HCT116 (cell line): ENCODE measurements around the gene SH2B3. TPM values are rescaled to one million over a fixed set of nuclear protein-coding genes. Genes with fewer than 3 reads are reported as not detected.
"Not testable (repeated sequence)": the region's sequence is repeated elsewhere in the genome, so short reads cannot be mapped to it uniquely, and the experiment has no call there.

Experiments used
- ATAC-seq: fragments of 200-7000 bp; cut with Tn5 transposase; 2 replicates; pipeline ENCODE4 v1.9.1; 2020; ENCODE audit warnings: mild to moderate bottlenecking, moderate library complexity
- BruUV-seq: library from RNA; stranded (reverse); fragments of 400-500 nt; replicated peaks from 2 replicates; lab custom pipeline; 2021; lab: Mats Ljungman, UMichigan
- CTCF ChIA-PET: fragments of 300-600 bp; sonication (Branson Sonifier 250); formaldehyde crosslinking; loops from one replicate; lab custom pipeline; 2021; ENCODE audit warnings: antibody characterized with exemption; lab: Charles Lee
- POLR2A ChIA-PET: fragments of 300-600, 350-600 bp; sonication (Branson Sonifier 250); formaldehyde crosslinking; loops from one replicate; lab custom pipeline; 2021; ENCODE audit warnings: antibody characterized with exemption; lab: Charles Lee
- RAD21 ChIA-PET, 2 experiments: fragments of 300-600 bp; sonication (Branson Sonifier 250); formaldehyde crosslinking; loops; one replicate each; lab custom pipeline; 2023; ENCODE audit warnings: low total read pairs in 2 of 2; ENCODE audit not compliant: uncharacterized antibody in 2 of 2, unreplicated experiment in 2 of 2, low non-redundant PET in 1 of 2; lab: Charles Lee
- DNase-seq: peaks from one replicate; pipeline ENCODE4 v3.0.0-alpha.2; 2010; ENCODE audit warnings: low read depth, low spot score
- H2AFZ ChIP-seq: fragments of 200-600 bp; shearing (Covaris generic), sonication (generic); 2 replicates; pipeline ENCODE4 v1.6.1; 2017; ENCODE audit warnings: low read depth, mixed run types, mixed read lengths, antibody characterized with exemption, low read length; ENCODE audit not compliant: poor library complexity, severe bottlenecking
- H3K27ac ChIP-seq: 2 replicates; pipeline ENCODE4 v1.5.1; 2012; ENCODE audit warnings: low read depth, low read length
- H3K27me3 ChIP-seq: fragments of 200-600 bp; sonication (generic); 2 replicates; pipeline ENCODE4 v1.6.1; 2016; ENCODE audit warnings: mixed run types, low read length, mixed read lengths; ENCODE audit not compliant: insufficient read depth
- H3K36me3 ChIP-seq, 2 experiments: fragments of 200-500 bp in 1 of 2; fragments of 200-600 bp in 1 of 2; sonication (Bioruptor generic) in 1 of 2; sonication (generic) in 1 of 2; 2 replicates each; pipeline versions ENCODE4 v1.5.1 to v1.6.1; 2014 to 2016; ENCODE audit warnings: low read length in 2 of 2, inconsistent platforms in 1 of 2, mixed read lengths in 1 of 2, mixed run types in 1 of 2; ENCODE audit not compliant: insufficient read depth in 2 of 2, control insufficient read depth in 1 of 2
- H3K4me1 ChIP-seq, 2 experiments: fragments of 200-600 bp in 1 of 2; sonication (generic) in 1 of 2; 2 replicates each; pipeline versions ENCODE4 v1.5.1 to v1.6.1; 2012 to 2017; ENCODE audit warnings: low read length in 2 of 2, inconsistent platforms in 1 of 2, mild to moderate bottlenecking in 1 of 2, mixed read lengths in 1 of 2, mixed run types in 1 of 2, moderate library complexity in 1 of 2; ENCODE audit not compliant: insufficient read depth in 2 of 2, control insufficient read depth in 1 of 2
- H3K4me2 ChIP-seq: fragments of 200-600 bp; sonication (generic); 2 replicates; pipeline ENCODE4 v1.6.1; 2017; ENCODE audit warnings: mixed run types, low read length, mixed read lengths
- H3K4me3 ChIP-seq, 2 experiments: fragments of 200-600 bp in 1 of 2; sonication (generic) in 1 of 2; replicated peaks in 1 of 2; 2 replicates each; pipeline ENCODE4 v1.5.1; 2011 to 2016; ENCODE audit warnings: low read length in 2 of 2, control low read depth in 1 of 2, low read depth in 1 of 2, mild to moderate bottlenecking in 1 of 2, mixed read lengths in 1 of 2, mixed run types in 1 of 2
- H3K79me2 ChIP-seq: fragments of 200-600 bp; sonication (generic); 2 replicates; pipeline ENCODE4 v1.6.1; 2017; ENCODE audit warnings: mild to moderate bottlenecking, mixed run types, low read length, moderate library complexity, mixed read lengths; ENCODE audit not compliant: insufficient read depth
- H3K9ac ChIP-seq: fragments of 200-600 bp; sonication (generic); 2 replicates; pipeline ENCODE4 v1.6.1; 2016; ENCODE audit warnings: low read length, mixed read lengths
- H3K9me2 ChIP-seq: fragments of 200-600 bp; sonication (generic), shearing (Covaris generic); 2 replicates; pipeline ENCODE4 v1.6.1; 2017; ENCODE audit warnings: mixed run types, mild to moderate bottlenecking, moderate library complexity; ENCODE audit not compliant: insufficient read depth
- H3K9me3 ChIP-seq, 2 experiments: fragments of 200-500 bp in 1 of 2; fragments of 200-600 bp in 1 of 2; sonication (Bioruptor generic) in 1 of 2; sonication (generic) in 1 of 2; 2 replicates each; pipeline ENCODE4 v1.6.1; 2014 to 2017; ENCODE audit warnings: low read length in 2 of 2, mixed read lengths in 2 of 2, inconsistent platforms in 1 of 2, low read depth in 1 of 2, mild to moderate bottlenecking in 1 of 2, mixed run types in 1 of 2, moderate library complexity in 1 of 2; ENCODE audit not compliant: control insufficient read depth in 1 of 2, insufficient read depth in 1 of 2
- H4K20me1 ChIP-seq: fragments of 200-600 bp; sonication (generic), shearing (Covaris generic); 2 replicates; pipeline ENCODE4 v1.6.1; 2017; ENCODE audit warnings: mixed run types, mild to moderate bottlenecking, moderate library complexity; ENCODE audit not compliant: insufficient read depth
- CBX3 ChIP-seq: IDR thresholded peaks from 2 replicates; pipeline ENCODE4 v1.6.1; 2012; ENCODE audit warnings: low read depth
- CEBPB ChIP-seq: IDR thresholded peaks from 2 replicates; pipeline ENCODE4 v1.6.1; 2012; ENCODE audit warnings: low read depth
- EGR1 ChIP-seq: IDR thresholded peaks from 2 replicates; pipeline ENCODE4 v1.6.1; 2012; ENCODE audit warnings: low read depth
- ELF1 ChIP-seq: IDR thresholded peaks from 2 replicates; pipeline ENCODE4 v1.6.1; 2012; ENCODE audit warnings: low read depth, borderline replicate concordance
- EZH2 ChIP-seq: fragments of 200-600 bp; sonication (generic); IDR thresholded peaks from 2 replicates; pipeline ENCODE4 v1.6.1; 2017; ENCODE audit warnings: antibody characterized with exemption, mixed run types
- EZH2phosphoT487 ChIP-seq: fragments of 200-600 bp; IDR thresholded peaks from 2 replicates; pipeline ENCODE4 v1.6.1; 2018; ENCODE audit warnings: antibody characterized with exemption, borderline replicate concordance
- POLR2A ChIP-seq: IDR thresholded peaks from 2 replicates; pipeline ENCODE4 v1.7.0; 2011; ENCODE audit warnings: borderline replicate concordance; ENCODE audit not compliant: insufficient read depth, insufficient read length; ENCODE audit errors: extremely low read depth
- POLR2AphosphoS5 ChIP-seq: IDR thresholded peaks from 2 replicates; pipeline ENCODE4 v1.6.1; 2011; ENCODE audit warnings: mild to moderate bottlenecking, low read depth, low read length, moderate library complexity
- SIN3A ChIP-seq: IDR thresholded peaks from 2 replicates; pipeline ENCODE4 v1.6.1; 2012; ENCODE audit warnings: low read depth
- TCF7L2 ChIP-seq: IDR thresholded peaks from 2 replicates; pipeline ENCODE4 v1.7.0; 2011; ENCODE audit warnings: borderline replicate concordance, inconsistent platforms; ENCODE audit not compliant: insufficient read depth, insufficient read length; ENCODE audit errors: extremely low read depth
- ZFX ChIP-seq: fragments of 450-650 bp; IDR thresholded peaks from 2 replicates; pipeline ENCODE4 v1.6.1; 2017
- ZNF274 ChIP-seq: fragments of 200-500 bp; sonication (Bioruptor generic); IDR thresholded peaks from 2 replicates; pipeline ENCODE4 v1.6.1; 2014; ENCODE audit warnings: mild to moderate bottlenecking, low read depth, low read length, inconsistent platforms
- intact Hi-C: fragments of 100-400 bp; cut with micrococcal nuclease; formaldehyde crosslinking; loops from 2 replicates; pipeline ENCODE4 v1.10.0; 2022
- total RNA-seq: library from RNA; stranded (reverse); gene quantifications from one replicate; pipeline ENCODE4 v1.2.1, GENCODE V29; 2021; ENCODE audit not compliant: unreplicated experiment
- TF ChIP-seq, protein P1 (sequence below): IDR thresholded peaks from 2 replicates; pipeline ENCODE4 v1.6.1; 2012

Gene SH2B3
- total RNA-seq, 1 experiment from 2014 or later, result 17.3 TPM

DNA sequence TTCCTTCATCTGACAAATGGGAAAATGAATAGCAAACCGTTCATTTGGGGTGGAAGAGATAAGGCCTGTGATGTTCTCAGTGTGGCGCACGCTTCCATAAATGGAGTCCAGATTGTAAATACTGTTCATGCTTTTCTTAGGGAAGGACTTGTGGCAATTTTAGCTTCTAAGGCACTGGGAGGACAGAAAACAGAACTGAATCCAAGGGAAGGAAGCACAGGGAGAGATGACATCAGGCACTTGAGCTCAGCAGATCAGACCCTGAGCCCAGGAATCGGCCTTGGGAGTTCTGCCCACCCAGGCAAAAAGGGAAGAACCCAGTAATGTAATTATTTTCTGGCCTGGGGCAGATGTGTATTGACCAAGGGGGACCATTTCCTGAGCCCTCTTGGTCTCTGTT is 7.2 kb upstream of the SH2B3 start:
- H3K4me2 ChIP-seq, result peak overlapping the region; percentile 76
- H3K27ac ChIP-seq, result no peak overlapping the region
- H3K4me1 ChIP-seq, result peaks cover 12 to 40% of the 10 kb centered on the region in 2 experiments; a peak in 3 of 4 replicates
- intact Hi-C loops, result loop anchor here (5.0 kb wide), 2 partner anchors 129 to 414 kb away; no protein-coding TSS in a partner anchor
- RAD21 ChIA-PET, result no interaction called here
- POLR2A ChIA-PET, result interaction anchor here (0.6 to 2.7 kb wide), 2 partner anchors 53 to 315 kb away, joined by 3 to 8 read pairs; no protein-coding TSS in a partner anchor
- DNase-seq, result no peak
- H2AFZ ChIP-seq, result no peak overlapping the region
- no peak overlapping the region for H3K4me3 ChIP-seq
- TF ChIP-seq EZH2phosphoT487 (no peak), EGR1 (no peak), ELF1 (no peak), SIN3A (no peak), CBX3 (no peak), EZH2 (no peak), POLR2A (no peak), POLR2AphosphoS5 (no peak), CEBPB (no peak), TCF7L2 (no peak), ZFX (no peak), ZNF274 (no peak)
- TF ChIP-seq, protein P1, sequence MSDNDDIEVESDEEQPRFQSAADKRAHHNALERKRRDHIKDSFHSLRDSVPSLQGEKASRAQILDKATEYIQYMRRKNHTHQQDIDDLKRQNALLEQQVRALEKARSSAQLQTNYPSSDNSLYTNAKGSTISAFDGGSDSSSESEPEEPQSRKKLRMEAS, result no peak
- no peak for ATAC-seq
- no peak overlapping the region for H3K9ac ChIP-seq
- no peaks in the 10 kb centered on the region for H3K36me3 ChIP-seq
- no peaks in the 10 kb centered on the region for H4K20me1 ChIP-seq
- H3K9me2 ChIP-seq, result no peaks in the 10 kb centered on the region
- BruUV-seq, result no TSS peak
- H3K27me3 ChIP-seq, result no peaks in the 10 kb centered on the region
- no peaks in the 10 kb centered on the region for H3K79me2 ChIP-seq
- CTCF ChIA-PET, result interaction anchor here (0.6 to 5.6 kb wide), 3 partner anchors 53 to 657 kb away, joined by 3 to 94 read pairs (median 5); no protein-coding TSS in a partner anchor
- no peaks in the 10 kb centered on the region for H3K9me3 ChIP-seq

DNA sequence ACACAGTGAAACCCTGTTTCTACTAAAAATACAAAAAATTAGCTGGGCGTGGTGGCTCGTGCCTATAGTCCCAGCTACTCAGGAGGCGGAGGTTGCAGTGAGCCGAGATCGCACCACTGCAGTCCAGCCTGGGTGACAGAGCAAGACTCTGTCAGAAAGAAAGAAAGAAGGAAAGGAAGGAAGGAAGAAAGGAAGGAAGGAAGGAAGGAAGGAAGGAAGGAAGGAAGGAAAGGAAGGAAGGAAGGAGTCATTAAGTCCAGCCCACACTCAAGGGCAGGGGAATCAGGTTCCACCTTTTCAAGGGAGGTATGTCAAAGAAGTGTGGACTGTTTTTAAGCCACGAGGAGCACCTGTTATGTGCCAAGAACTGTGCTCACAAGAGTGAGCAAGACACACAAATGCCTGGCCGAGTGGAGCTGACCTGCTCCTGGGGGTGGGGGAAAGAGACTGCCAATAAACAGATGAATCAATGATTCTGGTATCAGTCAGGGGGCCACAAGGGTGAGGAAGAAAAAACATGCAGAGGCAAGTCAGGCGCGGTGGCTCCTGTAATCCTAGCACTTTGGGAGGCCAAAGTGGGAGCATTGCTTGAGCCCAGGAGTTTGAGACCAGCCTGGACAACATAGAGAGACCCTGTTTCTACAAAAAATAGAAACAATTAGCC is 5.8 kb upstream of the SH2B3 start:
- RAD21 ChIA-PET, H3K36me3 ChIP-seq, BruUV-seq, H3K27me3 ChIP-seq, H4K20me1 ChIP-seq, H3K9me2 ChIP-seq, H3K9ac ChIP-seq, DNase-seq, H3K27ac ChIP-seq, H3K9me3 ChIP-seq, H3K79me2 ChIP-seq: not testable (repeated sequence)
- ChIA-PET POLR2A (interaction anchor here (0.9 kb wide), 1 partner anchor 24 kb away, joined by 5 read pairs; no protein-coding TSS in a partner anchor), CTCF (interaction anchor here (5.6 kb wide), 1 partner anchor 51 kb away, joined by 94 read pairs; no protein-coding TSS in a partner anchor)
- peak overlapping the region; percentile 85 for H2AFZ ChIP-seq
- peak overlapping the region in 1 of 2 experiments; percentile 34; a peak in 1 of 4 replicates for H3K4me3 ChIP-seq
- H3K4me1 ChIP-seq, result peaks cover 15 to 49% of the 10 kb centered on the region in 2 experiments; a peak in 3 of 4 replicates
- peak overlapping the region; percentile 76 for H3K4me2 ChIP-seq
- intact Hi-C loops, result loop anchor here (5.0 kb wide), 2 partner anchors 127 to 412 kb away; no protein-coding TSS in a partner anchor
- peak; percentile 18 for ATAC-seq
